ENCODE results near the gene PLEKHM1. TPM values are rescaled to one million over a fixed set of nuclear protein-coding genes. Genes with fewer than 3 reads are reported as not detected.
"Not testable (repeated sequence)": the region's sequence is repeated elsewhere in the genome, so short reads cannot be mapped to it uniquely, and the experiment has no call there.

Gene PLEKHM1
- total and polyA plus RNA-seq, 2 of the 13 experiments (the other 11 are each of a cell fraction or from before 2014, with no cell fraction given), result 7.6 to 13.5 TPM

DNA sequence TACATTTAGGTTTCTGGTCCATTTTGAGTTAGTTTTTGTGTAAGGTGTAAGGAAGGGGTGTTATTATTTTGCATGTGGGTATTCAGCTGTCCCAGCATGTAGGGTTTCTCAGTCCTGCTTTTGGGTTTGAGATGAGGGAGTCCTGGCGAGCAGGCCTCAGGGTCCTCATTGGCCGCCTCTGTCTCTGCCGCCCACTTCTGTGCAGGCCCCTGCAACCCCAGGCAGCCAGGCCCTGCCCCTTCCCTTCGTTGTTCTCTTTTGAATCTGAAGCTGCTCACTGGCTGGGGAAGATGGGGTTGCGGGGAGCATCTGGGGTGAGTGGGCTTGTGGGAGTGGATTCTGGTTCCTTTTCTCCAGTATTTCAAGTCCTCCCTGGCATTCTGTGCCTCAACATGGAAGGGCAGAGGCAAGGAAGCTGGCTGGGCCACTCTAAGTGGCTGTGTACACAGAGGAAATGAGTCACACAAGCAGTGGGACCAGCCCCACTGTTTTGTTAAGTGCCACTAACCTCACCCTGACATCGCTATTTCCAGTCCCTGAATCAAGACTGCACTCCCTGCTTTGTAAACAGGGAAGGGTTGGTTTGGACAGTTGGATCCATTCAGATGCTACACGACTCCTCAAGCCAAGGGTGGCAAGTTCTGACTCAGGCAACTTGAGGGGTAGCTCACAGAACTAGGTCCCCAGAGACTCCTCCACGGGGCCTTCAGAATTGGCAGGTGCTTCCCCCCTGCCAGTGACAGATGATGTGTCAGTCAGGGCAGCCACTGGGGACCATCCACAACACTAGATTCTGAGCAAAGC, 28.8 kb downstream of the PLEKHM1 start (continued):
- TF ChIP-seq, protein P1, sequence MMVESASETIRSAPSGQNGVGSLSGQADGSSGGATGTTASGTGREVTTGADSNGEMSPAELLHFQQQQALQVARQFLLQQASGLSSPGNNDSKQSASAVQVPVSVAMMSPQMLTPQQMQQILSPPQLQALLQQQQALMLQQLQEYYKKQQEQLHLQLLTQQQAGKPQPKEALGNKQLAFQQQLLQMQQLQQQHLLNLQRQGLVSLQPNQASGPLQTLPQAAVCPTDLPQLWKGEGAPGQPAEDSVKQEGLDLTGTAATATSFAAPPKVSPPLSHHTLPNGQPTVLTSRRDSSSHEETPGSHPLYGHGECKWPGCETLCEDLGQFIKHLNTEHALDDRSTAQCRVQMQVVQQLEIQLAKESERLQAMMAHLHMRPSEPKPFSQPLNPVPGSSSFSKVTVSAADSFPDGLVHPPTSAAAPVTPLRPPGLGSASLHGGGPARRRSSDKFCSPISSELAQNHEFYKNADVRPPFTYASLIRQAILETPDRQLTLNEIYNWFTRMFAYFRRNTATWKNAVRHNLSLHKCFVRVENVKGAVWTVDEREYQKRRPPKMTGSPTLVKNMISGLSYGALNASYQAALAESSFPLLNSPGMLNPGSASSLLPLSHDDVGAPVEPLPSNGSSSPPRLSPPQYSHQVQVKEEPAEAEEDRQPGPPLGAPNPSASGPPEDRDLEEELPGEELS (CRISPR knock-in tag; IDR thresholded peaks at IDR 0.05), result peak; percentile 28; the same call in 1 of the 2 replicates
- TF ChIP-seq EP300 (IDR thresholded peaks at IDR 0.05; ENCODE audit: low read depth in 2 of 2, low read length in 2 of 2) (peak in 1 of 2 experiments; percentile 16; a peak in 1 of 4 replicates), CEBPG (CRISPR knock-in tag; IDR thresholded peaks at IDR 0.05) (0 out of 2 replicates have a peak, but pooled peaks have one; percentile 4), SOX13 (CRISPR knock-in tag; conservative IDR thresholded peaks at IDR 0.05 in 1 of 2, IDR thresholded peaks at IDR 0.05 in 1 of 2) (peak in 1 of 2 experiments; percentile 31; a peak in 1 of 4 replicates), TEAD3 (CRISPR knock-in tag; optimal IDR thresholded peaks at IDR 0.05; ENCODE audit: borderline replicate concordance) (peak; percentile 24), ZNF644 (CRISPR knock-in tag; IDR thresholded peaks at IDR 0.05; ENCODE audit: low read depth) (peak; percentile 46; the same call in 1 of the 2 replicates), ZNF264 (CRISPR knock-in tag; IDR thresholded peaks at IDR 0.05) (0 out of 2 replicates have a peak, but pooled peaks have one; percentile 38), FOSL2 (CRISPR knock-in tag; IDR thresholded peaks at IDR 0.05) (peak; percentile 97), FOXK1 (CRISPR knock-in tag; IDR thresholded peaks at IDR 0.05; ENCODE audit: borderline replicate concordance, low read depth) (peak; percentile 48; the same call in 1 of the 2 replicates), SP5 (CRISPR knock-in tag; IDR thresholded peaks at IDR 0.05; ENCODE audit: borderline replicate concordance, low read depth) (peak; percentile 30; the same call in 1 of the 2 replicates), ETV5 (CRISPR knock-in tag; IDR thresholded peaks at IDR 0.05; ENCODE audit: borderline replicate concordance) (peak; percentile 82; the same call in 1 of the 2 replicates), MIER3 (CRISPR knock-in tag; IDR thresholded peaks at IDR 0.05; ENCODE audit: borderline replicate concordance) (peak; percentile 46; the same call in 1 of the 2 replicates), RXRB (CRISPR knock-in tag; IDR thresholded peaks at IDR 0.05; ENCODE audit: borderline replicate concordance) (peak; percentile 57; the same call in 1 of the 2 replicates), FOXA1 (IDR thresholded peaks at IDR 0.05) (peak; percentile 63), FOXA1 (CRISPR knock-in tag; IDR thresholded peaks at IDR 0.05) (peak; percentile 91), SALL1 (CRISPR knock-in tag; IDR thresholded peaks at IDR 0.05) (0 out of 2 replicates have a peak, but pooled peaks have one; percentile 16), ZMYM2 (CRISPR knock-in tag; IDR thresholded peaks at IDR 0.05) (0 out of 2 replicates have a peak, but pooled peaks have one; percentile 20)
- TF ChIP-seq EP300 (CRISPR knock-in tag; IDR thresholded peaks at IDR 0.05; ENCODE audit: borderline replicate concordance); SOX13 (IDR thresholded peaks at IDR 0.05): not testable (repeated sequence)
- TF ChIP-seq, protein P2, sequence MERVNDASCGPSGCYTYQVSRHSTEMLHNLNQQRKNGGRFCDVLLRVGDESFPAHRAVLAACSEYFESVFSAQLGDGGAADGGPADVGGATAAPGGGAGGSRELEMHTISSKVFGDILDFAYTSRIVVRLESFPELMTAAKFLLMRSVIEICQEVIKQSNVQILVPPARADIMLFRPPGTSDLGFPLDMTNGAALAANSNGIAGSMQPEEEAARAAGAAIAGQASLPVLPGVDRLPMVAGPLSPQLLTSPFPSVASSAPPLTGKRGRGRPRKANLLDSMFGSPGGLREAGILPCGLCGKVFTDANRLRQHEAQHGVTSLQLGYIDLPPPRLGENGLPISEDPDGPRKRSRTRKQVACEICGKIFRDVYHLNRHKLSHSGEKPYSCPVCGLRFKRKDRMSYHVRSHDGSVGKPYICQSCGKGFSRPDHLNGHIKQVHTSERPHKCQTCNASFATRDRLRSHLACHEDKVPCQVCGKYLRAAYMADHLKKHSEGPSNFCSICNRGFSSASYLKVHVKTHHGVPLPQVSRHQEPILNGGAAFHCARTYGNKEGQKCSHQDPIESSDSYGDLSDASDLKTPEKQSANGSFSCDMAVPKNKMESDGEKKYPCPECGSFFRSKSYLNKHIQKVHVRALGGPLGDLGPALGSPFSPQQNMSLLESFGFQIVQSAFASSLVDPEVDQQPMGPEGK (CRISPR knock-in tag; IDR thresholded peaks at IDR 0.05), result 0 out of 2 replicates have a peak, but pooled peaks have one; percentile 24
- TF ChIP-seq, protein P3, sequence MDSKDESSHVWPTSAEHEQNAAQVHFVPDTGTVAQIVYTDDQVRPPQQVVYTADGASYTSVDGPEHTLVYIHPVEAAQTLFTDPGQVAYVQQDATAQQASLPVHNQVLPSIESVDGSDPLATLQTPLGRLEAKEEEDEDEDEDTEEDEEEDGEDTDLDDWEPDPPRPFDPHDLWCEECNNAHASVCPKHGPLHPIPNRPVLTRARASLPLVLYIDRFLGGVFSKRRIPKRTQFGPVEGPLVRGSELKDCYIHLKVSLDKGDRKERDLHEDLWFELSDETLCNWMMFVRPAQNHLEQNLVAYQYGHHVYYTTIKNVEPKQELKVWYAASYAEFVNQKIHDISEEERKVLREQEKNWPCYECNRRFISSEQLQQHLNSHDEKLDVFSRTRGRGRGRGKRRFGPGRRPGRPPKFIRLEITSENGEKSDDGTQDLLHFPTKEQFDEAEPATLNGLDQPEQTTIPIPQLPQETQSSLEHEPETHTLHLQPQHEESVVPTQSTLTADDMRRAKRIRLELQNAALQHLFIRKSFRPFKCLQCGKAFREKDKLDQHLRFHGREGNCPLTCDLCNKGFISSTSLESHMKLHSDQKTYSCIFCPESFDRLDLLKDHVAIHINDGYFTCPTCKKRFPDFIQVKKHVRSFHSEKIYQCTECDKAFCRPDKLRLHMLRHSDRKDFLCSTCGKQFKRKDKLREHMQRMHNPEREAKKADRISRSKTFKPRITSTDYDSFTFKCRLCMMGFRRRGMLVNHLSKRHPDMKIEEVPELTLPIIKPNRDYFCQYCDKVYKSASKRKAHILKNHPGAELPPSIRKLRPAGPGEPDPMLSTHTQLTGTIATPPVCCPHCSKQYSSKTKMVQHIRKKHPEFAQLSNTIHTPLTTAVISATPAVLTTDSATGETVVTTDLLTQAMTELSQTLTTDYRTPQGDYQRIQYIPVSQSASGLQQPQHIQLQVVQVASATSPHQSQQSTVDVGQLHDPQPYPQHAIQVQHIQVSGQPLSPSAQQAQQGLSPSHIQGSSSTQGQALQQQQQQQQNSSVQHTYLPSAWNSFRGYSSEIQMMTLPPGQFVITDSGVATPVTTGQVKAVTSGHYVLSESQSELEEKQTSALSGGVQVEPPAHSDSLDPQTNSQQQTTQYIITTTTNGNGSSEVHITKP (CRISPR knock-in tag; IDR thresholded peaks at IDR 0.05; ENCODE audit: low read depth), result peak; percentile 73
